Brain microvascular endothelial cell (primary cell): ENCODE results near the gene EID1.

Experiments used
- DNase-seq: peaks from one replicate; pipeline ENCODE4 v3.0.0-alpha.2; 2020
- H3K27ac ChIP-seq: fragments of 250-450 bp; sonication (Bioruptor Pico); 2 replicates; pipeline ENCODE4 v1.5.1; 2020; ENCODE audit warnings: mild to moderate bottlenecking, moderate library complexity
- H3K27me3 ChIP-seq: fragments of 250-450 bp; sonication (Bioruptor Pico); replicated peaks from 2 replicates; pipeline ENCODE4 v1.5.1; 2020; ENCODE audit warnings: mild to moderate bottlenecking
- H3K36me3 ChIP-seq: fragments of 250-450 bp; sonication (Bioruptor Pico); replicated peaks from 2 replicates; pipeline ENCODE4 v1.5.1; 2020; ENCODE audit warnings: mild to moderate bottlenecking
- H3K4me3 ChIP-seq: 2 replicates; pipeline ENCODE4 v1.5.1; 2011; ENCODE audit warnings: low read depth, mild to moderate bottlenecking, control low read depth, low read length, moderate library complexity
- CTCF ChIP-seq: IDR thresholded peaks from 2 replicates; pipeline ENCODE4 v1.5.1; 2011; ENCODE audit warnings: low read depth, mild to moderate bottlenecking, moderate library complexity, low read length, control low read depth, inconsistent platforms; ENCODE audit errors: missing control alignments
- in situ Hi-C: cut with HindIII; loops from 2 replicates; pipeline ENCODE4 v1.10.0; 2017; ENCODE audit warnings: low sequenced_read_pairs, low pct_ligation_motif_present

EID1 gene

GRCh38 chr15:48871542-48871941, 6.4 kb upstream of the EID1 start:
- TF ChIP-seq CTCF: no peak

DNA sequence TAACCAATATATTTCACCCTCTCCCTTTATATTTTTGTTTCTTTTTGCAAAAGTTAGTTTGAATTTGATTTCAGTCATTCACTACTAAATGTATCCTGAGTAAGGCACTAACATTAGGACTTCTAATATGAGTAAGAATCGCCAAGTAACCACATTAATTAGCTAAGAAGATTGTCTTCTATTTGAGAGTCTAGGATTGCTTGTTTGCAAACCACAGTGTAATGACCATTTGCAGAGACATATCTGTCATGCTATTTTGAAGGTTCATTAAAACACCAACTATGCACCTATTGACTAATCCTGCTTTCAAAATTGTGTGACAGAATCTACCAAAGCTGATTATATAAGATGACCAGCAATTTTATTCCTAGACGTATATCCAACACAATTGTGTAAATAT, 5.3 kb upstream of the EID1 start:
- in situ Hi-C loops: no loop called here
- no peak for TF ChIP-seq CTCF
- H3K4me3 ChIP-seq: no peak overlapping the region

More at GRCh38 chr15:48871542-48871941, 6.4 kb upstream of the EID1 start:
- no peak for DNase-seq
- Histone ChIP-seq H3K4me3 (no peak overlapping the region), H3K27ac (no peak overlapping the region), H3K36me3 (no peaks in the 10 kb centered on the region), H3K27me3 (no peaks in the 10 kb centered on the region)
- in situ Hi-C loops: no loop called here

DNA sequence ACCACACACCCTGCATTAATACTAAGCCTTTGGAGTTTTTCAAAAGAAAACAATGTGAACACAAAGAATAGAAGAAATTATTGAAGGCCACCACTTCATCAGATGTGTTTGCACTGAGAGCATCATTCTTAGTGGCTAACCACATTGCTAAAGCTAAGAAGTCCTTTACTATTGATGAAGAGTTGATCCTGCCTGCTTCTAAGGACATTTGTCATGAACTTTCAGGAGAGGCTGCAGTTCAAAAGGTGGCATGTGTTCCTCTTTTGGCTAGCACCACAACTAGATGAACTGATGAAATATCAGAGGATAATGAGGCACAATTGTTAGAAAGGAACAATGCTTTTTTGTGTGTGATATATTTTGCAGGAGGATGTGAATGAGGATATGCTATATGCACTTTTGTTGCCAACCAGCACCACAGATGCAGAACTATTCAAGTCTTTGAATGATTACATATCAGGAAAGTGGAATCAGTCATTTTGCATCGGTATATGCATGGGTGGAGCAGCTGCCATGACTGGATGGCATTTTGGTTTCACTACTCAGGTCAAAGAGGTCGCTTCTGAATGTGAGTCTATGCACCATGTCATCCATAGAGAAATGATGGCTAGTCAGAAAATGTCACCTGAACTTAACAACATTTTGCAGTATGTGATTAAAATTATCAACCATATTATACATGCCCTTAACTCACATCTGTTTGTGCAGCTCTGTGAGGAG, 2.5 kb upstream of the EID1 start:
- in situ Hi-C loops: no loop called here
- no peaks in the 10 kb centered on the region for H3K36me3 ChIP-seq
- no peak for TF ChIP-seq CTCF
- no peaks in the 10 kb centered on the region for H3K27me3 ChIP-seq
- no peak for DNase-seq
- H3K27ac ChIP-seq: no peak overlapping the region
- H3K4me3 ChIP-seq: no peak overlapping the region

More for the DNA sequence above, 5.3 kb upstream of the EID1 start:
- Histone ChIP-seq H3K27me3 (no peaks in the 10 kb centered on the region), H3K27ac (no peak overlapping the region), H3K36me3 (no peaks in the 10 kb centered on the region)
- DNase-seq: no peak

DNA sequence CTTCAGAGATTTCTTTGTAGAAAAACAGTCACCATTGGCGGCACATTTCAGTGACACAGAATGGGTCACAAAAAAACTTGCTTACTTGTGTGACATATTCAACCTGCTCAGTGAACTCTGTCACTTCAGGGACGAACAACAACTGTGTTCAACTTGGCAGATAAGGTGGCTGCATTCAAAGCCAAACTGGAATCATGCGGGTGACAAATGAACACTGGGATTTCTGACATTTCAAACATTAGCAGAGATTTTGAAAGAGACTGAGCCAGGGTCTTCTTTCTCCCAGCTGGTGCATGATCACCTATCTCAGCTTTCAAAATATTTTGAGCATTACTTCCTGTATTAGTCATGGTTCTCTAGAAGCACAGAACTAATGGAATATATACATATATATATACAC, 1.9 kb upstream of the EID1 start:
- in situ Hi-C loops: no loop called here
- no peak overlapping the region for H3K4me3 ChIP-seq
- no peak for DNase-seq
- no peak overlapping the region for H3K27ac ChIP-seq
- no peaks in the 10 kb centered on the region for H3K36me3 ChIP-seq
- no peak for TF ChIP-seq CTCF
- H3K27me3 ChIP-seq: no peaks in the 10 kb centered on the region

GRCh38 chr15:48880070-48880634, 2.2 kb downstream of the EID1 start:
- Histone ChIP-seq H3K36me3 (no peaks in the 10 kb centered on the region), H3K27me3 (no peaks in the 10 kb centered on the region), H3K27ac (no peak overlapping the region), H3K4me3 (no peak overlapping the region)
- in situ Hi-C loops: no loop called here
- TF ChIP-seq CTCF: no peak
- DNase-seq: no peak
